Endothelial cell (in vitro differentiated cells): ENCODE results near the gene RPH3AL. TPM values are rescaled to one million over a fixed set of nuclear protein-coding genes. Genes with fewer than 3 reads are reported as not detected.
"Not testable (repeated sequence)": the region's sequence is repeated elsewhere in the genome, so short reads cannot be mapped to it uniquely, and the experiment has no call there.

Source experiments
- DNase-seq: peaks from one replicate; pipeline ENCODE4 v3.0.0; 2021; ENCODE audit warnings: low spot score
- H3K27ac Mint-ChIP-seq: one replicate; pipeline ENCODE4 v1.8.0; 2021; ENCODE audit warnings: mixed read lengths, inconsistent platforms; ENCODE audit not compliant: unreplicated experiment
- H3K27me3 Mint-ChIP-seq: one replicate; pipeline ENCODE4 v1.8.0; 2021; ENCODE audit warnings: mild to moderate bottlenecking, moderate library complexity, mixed read lengths, inconsistent platforms; ENCODE audit not compliant: unreplicated experiment
- H3K36me3 Mint-ChIP-seq: one replicate; pipeline ENCODE4 v1.8.0; 2021; ENCODE audit warnings: mild to moderate bottlenecking, low read depth, mixed read lengths, inconsistent platforms; ENCODE audit not compliant: unreplicated experiment
- H3K4me1 Mint-ChIP-seq: one replicate; pipeline ENCODE4 v1.8.0; 2021; ENCODE audit warnings: mild to moderate bottlenecking, mixed read lengths, inconsistent platforms; ENCODE audit not compliant: unreplicated experiment
- H3K4me3 Mint-ChIP-seq: one replicate; pipeline ENCODE4 v1.8.0; 2021; ENCODE audit warnings: mild to moderate bottlenecking, mixed read lengths, inconsistent platforms; ENCODE audit not compliant: unreplicated experiment
- H3K9me3 Mint-ChIP-seq: one replicate; pipeline ENCODE4 v1.8.0; 2021; ENCODE audit warnings: mixed read lengths, inconsistent platforms; ENCODE audit not compliant: unreplicated experiment
- total RNA-seq: library from RNA; stranded (reverse); fragmentation: NEBNext Ultra II Directional; extraction: Animal tissue kit (Norgen Biotek cat#: 25700); gene quantifications from one replicate; pipeline ENCODE4 v1.2.1, GENCODE V29; 2021; ENCODE audit not compliant: unreplicated experiment
- TF ChIP-seq, protein P1 (sequence below): fragments of 200-600 bp; sonication (generic); IDR thresholded peaks from one replicate; pipeline ENCODE4 v1.5.0; 2021; ENCODE audit warnings: antibody characterized with exemption; ENCODE audit not compliant: unreplicated experiment

RPH3AL gene
- total RNA-seq, 1 donor from 2014 or later, result 3.4 TPM

DNA sequence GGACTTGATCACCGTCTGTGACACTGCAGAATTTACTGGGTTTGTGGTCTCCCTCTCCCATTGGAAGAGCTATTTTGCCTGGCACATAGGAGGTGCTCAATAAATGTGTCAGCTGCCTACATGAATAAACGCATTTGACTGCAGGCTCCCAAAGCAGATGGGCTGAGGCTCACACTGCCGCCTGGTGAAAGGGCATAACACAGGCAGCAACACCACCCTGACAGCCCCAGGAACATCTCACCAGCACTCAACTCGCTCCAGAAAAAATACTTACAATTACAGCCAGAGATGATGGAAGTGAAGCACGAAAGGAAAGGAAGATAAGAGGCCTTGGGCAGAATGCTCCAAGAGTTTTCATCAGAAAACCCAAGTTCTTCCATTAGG is 73.9 kb downstream of the RPH3AL start:
- TF ChIP-seq, protein P1, sequence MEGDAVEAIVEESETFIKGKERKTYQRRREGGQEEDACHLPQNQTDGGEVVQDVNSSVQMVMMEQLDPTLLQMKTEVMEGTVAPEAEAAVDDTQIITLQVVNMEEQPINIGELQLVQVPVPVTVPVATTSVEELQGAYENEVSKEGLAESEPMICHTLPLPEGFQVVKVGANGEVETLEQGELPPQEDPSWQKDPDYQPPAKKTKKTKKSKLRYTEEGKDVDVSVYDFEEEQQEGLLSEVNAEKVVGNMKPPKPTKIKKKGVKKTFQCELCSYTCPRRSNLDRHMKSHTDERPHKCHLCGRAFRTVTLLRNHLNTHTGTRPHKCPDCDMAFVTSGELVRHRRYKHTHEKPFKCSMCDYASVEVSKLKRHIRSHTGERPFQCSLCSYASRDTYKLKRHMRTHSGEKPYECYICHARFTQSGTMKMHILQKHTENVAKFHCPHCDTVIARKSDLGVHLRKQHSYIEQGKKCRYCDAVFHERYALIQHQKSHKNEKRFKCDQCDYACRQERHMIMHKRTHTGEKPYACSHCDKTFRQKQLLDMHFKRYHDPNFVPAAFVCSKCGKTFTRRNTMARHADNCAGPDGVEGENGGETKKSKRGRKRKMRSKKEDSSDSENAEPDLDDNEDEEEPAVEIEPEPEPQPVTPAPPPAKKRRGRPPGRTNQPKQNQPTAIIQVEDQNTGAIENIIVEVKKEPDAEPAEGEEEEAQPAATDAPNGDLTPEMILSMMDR, result no peak
- no peak overlapping the region for H3K27ac Mint-ChIP-seq
- no peak overlapping the region for H3K4me3 Mint-ChIP-seq
- H3K9me3 Mint-ChIP-seq, result no peaks in the 10 kb centered on the region
- no peaks in the 10 kb centered on the region for H3K36me3 Mint-ChIP-seq
- peaks cover 6% of the 10 kb centered on the region for H3K4me1 Mint-ChIP-seq
- DNase-seq, result no peak
- peaks cover 6% of the 10 kb centered on the region for H3K27me3 Mint-ChIP-seq

DNA sequence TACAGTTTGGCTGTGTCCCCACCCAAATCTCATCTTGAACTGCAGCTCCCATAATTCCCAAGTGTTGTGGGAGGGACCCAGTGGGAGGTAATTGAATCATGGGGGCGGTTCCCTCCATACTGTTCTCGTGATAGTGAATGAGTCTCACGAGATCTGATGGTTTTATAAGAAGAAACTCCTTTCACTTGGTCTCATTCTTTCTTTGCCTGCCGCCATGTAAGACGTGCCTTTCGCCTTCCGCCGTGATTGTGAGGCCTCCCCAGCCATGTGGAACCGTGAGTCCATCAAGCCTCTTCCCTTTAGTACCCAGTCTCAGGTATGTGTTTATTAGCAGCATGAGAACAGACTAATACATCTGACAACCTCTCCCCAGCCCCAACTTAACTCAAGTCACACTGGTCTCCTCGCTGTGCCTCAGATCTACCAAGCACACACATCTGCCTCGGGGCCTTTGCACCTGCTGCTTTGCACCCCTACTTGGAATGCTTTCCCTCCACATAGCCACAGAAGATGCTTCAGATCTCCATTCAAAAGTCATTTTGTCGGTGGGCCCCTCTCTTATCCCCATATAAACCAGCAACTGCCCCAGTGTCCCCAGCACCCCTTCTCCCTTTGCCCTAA is 74.4 kb downstream of the RPH3AL start:
- H3K36me3 Mint-ChIP-seq, result no peaks in the 10 kb centered on the region
- H3K27me3 Mint-ChIP-seq, result peaks cover 6% of the 10 kb centered on the region
- no peak overlapping the region for H3K4me3 Mint-ChIP-seq
- peaks cover 6% of the 10 kb centered on the region for H3K4me1 Mint-ChIP-seq
- TF ChIP-seq, protein P1, result no peak
- no peak overlapping the region for H3K27ac Mint-ChIP-seq
- no peak for DNase-seq
- H3K9me3 Mint-ChIP-seq, result no peaks in the 10 kb centered on the region

DNA sequence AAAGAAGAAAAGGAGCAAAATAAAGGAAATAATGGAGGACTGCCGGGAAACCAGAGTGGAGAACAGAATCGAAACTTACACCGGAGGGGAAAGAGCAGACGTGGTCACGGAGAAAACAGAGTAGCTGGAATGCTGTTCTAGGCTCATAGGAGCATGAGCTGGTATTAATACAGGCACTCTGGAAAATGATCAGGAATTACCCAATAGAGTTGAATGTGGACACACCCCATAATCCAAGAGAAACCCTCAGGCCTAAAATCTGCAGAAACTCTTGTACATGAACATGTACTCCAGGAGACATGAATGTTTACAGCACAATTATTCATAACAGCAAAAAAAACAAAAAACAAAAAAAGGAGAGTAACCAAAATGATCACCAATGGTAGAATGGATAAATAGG is 77.7 kb downstream of the RPH3AL start:
- no peaks in the 10 kb centered on the region for H3K36me3 Mint-ChIP-seq
- no peak overlapping the region for H3K4me3 Mint-ChIP-seq
- H3K27me3 Mint-ChIP-seq, result peaks cover 4% of the 10 kb centered on the region
- no peaks in the 10 kb centered on the region for H3K9me3 Mint-ChIP-seq
- H3K27ac Mint-ChIP-seq, result no peak overlapping the region
- TF ChIP-seq, protein P1, result no peak
- no peak for DNase-seq
- H3K4me1 Mint-ChIP-seq, result peaks cover 5% of the 10 kb centered on the region

DNA sequence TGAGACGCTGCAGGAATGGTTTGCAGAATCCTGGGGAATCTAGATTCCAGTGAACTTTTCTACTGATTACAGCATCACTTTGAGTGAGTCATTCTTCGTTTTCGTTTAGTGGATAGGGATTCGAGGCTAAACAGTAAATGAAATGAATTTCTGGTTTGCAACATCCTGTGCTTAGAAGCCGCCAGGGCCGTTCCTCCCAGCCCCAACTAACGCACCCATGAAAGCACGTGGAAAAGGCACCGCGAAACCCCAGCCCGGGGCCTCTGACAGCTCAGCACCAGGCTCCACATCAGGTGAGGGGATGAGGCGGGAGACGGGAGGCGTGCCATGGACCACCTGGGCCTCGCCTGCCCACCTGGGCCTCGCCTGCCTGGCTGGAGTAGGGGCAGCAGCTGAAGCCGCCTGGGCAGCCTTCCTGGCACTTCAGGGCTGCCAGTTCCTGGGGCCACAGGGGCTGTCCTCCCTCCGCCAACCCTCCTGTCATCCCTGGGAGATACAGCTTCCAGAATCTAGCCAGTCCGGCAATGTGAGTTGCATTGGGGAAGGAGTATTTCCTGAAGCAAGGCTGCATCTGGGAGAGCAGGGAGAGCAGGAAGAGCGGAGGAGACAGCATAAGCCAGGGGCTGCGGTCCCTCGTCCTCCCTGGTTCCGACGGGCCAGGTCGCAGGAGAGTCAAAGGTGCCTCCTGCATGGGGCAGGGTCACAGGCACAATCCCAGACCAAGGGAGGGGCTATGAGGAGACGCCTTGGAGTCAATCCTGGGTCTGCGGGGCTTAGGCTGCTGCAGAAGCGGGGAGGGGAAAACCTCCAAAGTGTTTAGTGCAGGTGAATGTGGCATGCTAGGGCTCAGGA is 78.4 kb downstream of the RPH3AL start:
- Mint-ChIP-seq H3K4me3 (no peak overlapping the region), H3K9me3 (no peaks in the 10 kb centered on the region), H3K36me3 (no peaks in the 10 kb centered on the region), H3K27me3 (peaks cover 4% of the 10 kb centered on the region), H3K4me1 (no peaks in the 10 kb centered on the region), H3K27ac (no peak overlapping the region)
- no peak for DNase-seq
- TF ChIP-seq, protein P1, result no peak

DNA sequence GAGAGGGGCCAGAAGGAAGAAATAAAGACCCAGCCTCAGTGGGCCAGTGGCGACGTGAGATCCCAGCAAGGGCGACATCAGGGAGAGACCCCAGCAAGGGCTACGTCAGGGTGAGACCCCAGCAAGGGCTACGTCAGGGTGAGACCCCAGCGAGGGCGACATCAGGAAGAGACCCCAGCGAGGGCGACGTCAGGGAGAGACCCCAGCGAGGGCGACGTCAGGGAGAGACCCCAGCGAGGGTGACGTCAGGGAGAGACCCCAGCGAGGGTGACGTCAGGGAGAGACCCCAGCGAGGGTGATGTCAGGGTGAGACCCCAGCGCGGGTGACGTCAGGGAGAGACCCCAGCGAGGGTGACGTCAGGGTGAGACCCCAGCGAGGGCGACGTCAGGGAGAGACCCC is 79.8 kb downstream of the RPH3AL start:
- H3K27me3 Mint-ChIP-seq, DNase-seq, H3K27ac Mint-ChIP-seq, H3K4me1 Mint-ChIP-seq, H3K9me3 Mint-ChIP-seq, H3K4me3 Mint-ChIP-seq, H3K36me3 Mint-ChIP-seq: not testable (repeated sequence)

DNA sequence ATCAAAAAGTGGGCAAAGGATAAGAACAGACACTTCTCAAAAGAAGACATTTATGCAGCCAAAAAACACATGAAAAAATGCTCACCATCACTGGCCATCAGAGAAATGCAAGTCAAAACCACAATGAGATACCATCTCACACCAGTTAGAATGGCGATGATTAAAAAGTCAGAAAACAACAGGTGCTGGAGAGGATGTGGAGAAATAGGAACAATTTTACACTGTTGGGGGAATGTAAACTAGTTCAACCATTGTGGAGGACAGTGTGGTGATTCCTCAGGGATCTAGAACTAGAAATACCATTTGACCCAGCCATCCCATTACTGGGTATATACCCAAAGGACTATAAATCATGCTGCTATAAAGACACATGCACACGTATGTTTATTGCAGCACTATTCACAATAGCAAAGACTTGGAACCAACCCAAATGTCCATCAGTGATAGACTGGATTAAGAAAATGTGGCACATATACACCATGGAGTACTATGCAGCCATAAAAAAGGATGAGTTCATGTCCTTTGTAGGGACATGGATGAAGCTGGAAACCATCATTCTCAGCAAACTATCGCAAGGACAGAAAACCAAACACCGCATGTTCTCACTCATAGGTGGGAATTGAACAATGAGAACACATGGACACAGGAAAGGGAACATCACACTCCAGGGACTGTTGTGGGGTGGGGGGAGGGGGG is 80.5 kb downstream of the RPH3AL start:
- not testable (repeated sequence) for H3K4me3 Mint-ChIP-seq, H3K36me3 Mint-ChIP-seq, H3K27ac Mint-ChIP-seq, DNase-seq, H3K4me1 Mint-ChIP-seq, H3K9me3 Mint-ChIP-seq, H3K27me3 Mint-ChIP-seq
